ENCODE measurements around the gene TOR1A. TPM values are rescaled to one million over a fixed set of nuclear protein-coding genes. Genes with fewer than 3 reads are reported as not detected.

TOR1A gene
- total RNA-seq, 2 experiments from 2014 or later: 31.9 to 32.4 TPM

GRCh38 chr9:129845373-129845772, 21.4 kb upstream of the TOR1A start:
- H3K9me3 Mint-ChIP-seq: no peaks in the 10 kb centered on the region
- H3K27me3 Mint-ChIP-seq: no peaks in the 10 kb centered on the region
- ChIA-PET POLR2A (interaction anchor here (1.0 to 1.8 kb wide), 4 partner anchors 8 to 43 kb away, joined by 4 to 6 read pairs (median 4); no protein-coding TSS in a partner anchor), CTCF (no interaction called here)
- TF ChIP-seq, protein P1, sequence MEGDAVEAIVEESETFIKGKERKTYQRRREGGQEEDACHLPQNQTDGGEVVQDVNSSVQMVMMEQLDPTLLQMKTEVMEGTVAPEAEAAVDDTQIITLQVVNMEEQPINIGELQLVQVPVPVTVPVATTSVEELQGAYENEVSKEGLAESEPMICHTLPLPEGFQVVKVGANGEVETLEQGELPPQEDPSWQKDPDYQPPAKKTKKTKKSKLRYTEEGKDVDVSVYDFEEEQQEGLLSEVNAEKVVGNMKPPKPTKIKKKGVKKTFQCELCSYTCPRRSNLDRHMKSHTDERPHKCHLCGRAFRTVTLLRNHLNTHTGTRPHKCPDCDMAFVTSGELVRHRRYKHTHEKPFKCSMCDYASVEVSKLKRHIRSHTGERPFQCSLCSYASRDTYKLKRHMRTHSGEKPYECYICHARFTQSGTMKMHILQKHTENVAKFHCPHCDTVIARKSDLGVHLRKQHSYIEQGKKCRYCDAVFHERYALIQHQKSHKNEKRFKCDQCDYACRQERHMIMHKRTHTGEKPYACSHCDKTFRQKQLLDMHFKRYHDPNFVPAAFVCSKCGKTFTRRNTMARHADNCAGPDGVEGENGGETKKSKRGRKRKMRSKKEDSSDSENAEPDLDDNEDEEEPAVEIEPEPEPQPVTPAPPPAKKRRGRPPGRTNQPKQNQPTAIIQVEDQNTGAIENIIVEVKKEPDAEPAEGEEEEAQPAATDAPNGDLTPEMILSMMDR (IDR thresholded peaks at IDR 0.05): no peak
- H3K4me1 Mint-ChIP-seq (ENCODE audit: low read depth): peaks cover 36% of the 10 kb centered on the region
- H3K4me3 Mint-ChIP-seq: no peak overlapping the region
- intact Hi-C loops (cut with micrococcal nuclease): no loop called here
- ATAC-seq (no peak), DNase-seq (no peak)
- peaks cover 5% of the 10 kb centered on the region for H3K36me3 Mint-ChIP-seq (ENCODE audit: low read depth)
- peak overlapping the region; percentile 58 for H3K27ac Mint-ChIP-seq

- ChIA-PET CTCF (no interaction called here), POLR2A (interaction anchor here (0.7 to 3.6 kb wide), 3 partner anchors 10 to 605 kb away, joined by 3 to 20 read pairs (median 4); no protein-coding TSS in a partner anchor)
- Mint-ChIP-seq H3K9me3 (no peaks in the 10 kb centered on the region), H3K27me3 (no peaks in the 10 kb centered on the region), H3K36me3 (ENCODE audit: low read depth) (peaks cover 12% of the 10 kb centered on the region), H3K4me3 (no peak overlapping the region), H3K4me1 (ENCODE audit: low read depth) (peaks cover 60% of the 10 kb centered on the region), H3K27ac (peak overlapping the region; percentile 39)
- TF ChIP-seq, protein P1 (IDR thresholded peaks at IDR 0.05): no peak
- ATAC-seq: no peak
- intact Hi-C loops (cut with micrococcal nuclease): no loop called here
- DNase-seq: no peak
These were observed 17.1 kb upstream of the TOR1A start for GRCh38 chr9:129841071-129841470.

GRCh38 chr9:129840034-129840433, 16.1 kb upstream of the TOR1A start:
- ATAC-seq (no peak), DNase-seq (peak; percentile 34)
- Mint-ChIP-seq H3K36me3 (ENCODE audit: low read depth) (peaks cover 16% of the 10 kb centered on the region), H3K4me3 (peak overlapping the region; percentile 14), H3K9me3 (no peaks in the 10 kb centered on the region), H3K27ac (peak overlapping the region; percentile 83), H3K4me1 (ENCODE audit: low read depth) (peaks cover 55% of the 10 kb centered on the region), H3K27me3 (no peaks in the 10 kb centered on the region)
- ChIA-PET CTCF (no interaction called here), POLR2A (interaction anchor here (0.6 to 3.6 kb wide), 4 partner anchors 8 to 47 kb away, joined by 3 to 20 read pairs (median 4); no protein-coding TSS in a partner anchor)
- TF ChIP-seq, protein P1 (IDR thresholded peaks at IDR 0.05): no peak
- intact Hi-C loops (cut with micrococcal nuclease): no loop called here

GRCh38 chr9:129839324-129840023, 15.5 kb upstream of the TOR1A start:
- H3K36me3 Mint-ChIP-seq (ENCODE audit: low read depth): peaks cover 17% of the 10 kb centered on the region
- H3K4me1 Mint-ChIP-seq (ENCODE audit: low read depth): peaks cover 55% of the 10 kb centered on the region

More at GRCh38 chr9:129839324-129840023, 15.5 kb upstream of the TOR1A start:
- ChIA-PET POLR2A (interaction anchor here (0.6 to 3.6 kb wide), 8 partner anchors 9 to 73 kb away, joined by 3 to 20 read pairs (median 4); no protein-coding TSS in a partner anchor), CTCF (interaction anchor here (0.6 to 0.9 kb wide), 4 partner anchors 21 to 160 kb away, joined by 3 read pairs; no protein-coding TSS in a partner anchor)
- TF ChIP-seq, protein P1 (IDR thresholded peaks at IDR 0.05): no peak
- intact Hi-C loops (cut with micrococcal nuclease): no loop called here
- Mint-ChIP-seq H3K9me3 (no peaks in the 10 kb centered on the region), H3K27ac (peak overlapping the region; percentile 83), H3K4me3 (peak overlapping the region; percentile 42), H3K27me3 (no peaks in the 10 kb centered on the region)
- ATAC-seq (no peak), DNase-seq (no peak)

All from activated CD8-positive, alpha-beta T cell treated with anti-CD3 and anti-CD28 coated beads for 36 hours (primary cell).